Tibial nerve (tissue), 4 donors: ENCODE measurements around the gene KAT2B.

ENCODE experiments used
- EP300 ChIP-seq, 2 donors: sonication (generic); formaldehyde crosslinking; IDR thresholded peaks; one replicate each; pipeline ENCODE4 v1.6.1; 2017; ENCODE audit warnings: antibody characterized with exemption in 2 of 2, mild to moderate bottlenecking in 1 of 2
- TF ChIP-seq, protein P1 (sequence below), 5 experiments: fragments of 200-600 bp in 3 of 5; fragments of 450-650 bp in 2 of 5; sonication (generic) in 3 of 5; IDR thresholded peaks; one replicate each; pipeline ENCODE4 v1.5.1; 2016 to 2019; ENCODE audit warnings: antibody characterized with exemption in 5 of 5, mild to moderate bottlenecking in 3 of 5, moderate library complexity in 2 of 5

DNA sequence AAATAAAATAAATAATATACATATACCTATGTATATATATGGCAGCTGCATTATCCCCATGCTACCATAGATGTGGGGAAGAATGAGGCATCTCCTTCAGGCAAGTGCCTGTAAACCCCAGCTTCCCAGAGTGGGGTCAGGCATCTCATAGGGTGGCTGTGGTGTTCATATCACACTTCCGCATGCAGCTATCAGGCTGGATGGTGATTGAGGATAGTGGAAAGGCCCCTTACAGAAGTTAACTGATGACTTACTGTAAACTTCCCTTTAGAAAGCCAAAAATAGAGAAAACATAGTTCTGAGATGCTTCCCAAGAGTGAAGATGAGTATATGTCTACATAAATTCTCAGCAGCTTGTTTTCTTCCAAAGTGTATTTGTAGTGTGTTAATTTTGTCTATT is 24.7 kb upstream of the KAT2B start:
- TF ChIP-seq, protein P1, sequence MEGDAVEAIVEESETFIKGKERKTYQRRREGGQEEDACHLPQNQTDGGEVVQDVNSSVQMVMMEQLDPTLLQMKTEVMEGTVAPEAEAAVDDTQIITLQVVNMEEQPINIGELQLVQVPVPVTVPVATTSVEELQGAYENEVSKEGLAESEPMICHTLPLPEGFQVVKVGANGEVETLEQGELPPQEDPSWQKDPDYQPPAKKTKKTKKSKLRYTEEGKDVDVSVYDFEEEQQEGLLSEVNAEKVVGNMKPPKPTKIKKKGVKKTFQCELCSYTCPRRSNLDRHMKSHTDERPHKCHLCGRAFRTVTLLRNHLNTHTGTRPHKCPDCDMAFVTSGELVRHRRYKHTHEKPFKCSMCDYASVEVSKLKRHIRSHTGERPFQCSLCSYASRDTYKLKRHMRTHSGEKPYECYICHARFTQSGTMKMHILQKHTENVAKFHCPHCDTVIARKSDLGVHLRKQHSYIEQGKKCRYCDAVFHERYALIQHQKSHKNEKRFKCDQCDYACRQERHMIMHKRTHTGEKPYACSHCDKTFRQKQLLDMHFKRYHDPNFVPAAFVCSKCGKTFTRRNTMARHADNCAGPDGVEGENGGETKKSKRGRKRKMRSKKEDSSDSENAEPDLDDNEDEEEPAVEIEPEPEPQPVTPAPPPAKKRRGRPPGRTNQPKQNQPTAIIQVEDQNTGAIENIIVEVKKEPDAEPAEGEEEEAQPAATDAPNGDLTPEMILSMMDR (IDR thresholded peaks at IDR 0.05): no peak
- no peak for TF ChIP-seq EP300 (IDR thresholded peaks at IDR 0.05)
